Posterior vena cava (tissue), 2 donors: ENCODE results near the gene RUBCN. TPM values are rescaled to one million over a fixed set of nuclear protein-coding genes. Genes with fewer than 3 reads are reported as not detected.
A peak's percentile ranks its signal among the peaks of the same experiment; 100 is the strongest.
"Not testable (repeated sequence)": the region's sequence is repeated elsewhere in the genome, so short reads cannot be mapped to it uniquely, and the experiment has no call there.

Source experiments
- DNase-seq: peaks from one replicate; pipeline ENCODE4 v3.0.0-alpha.2; 2020; ENCODE audit warnings: low spot score
- intact Hi-C, 2 donors: fragments of 100-400 bp; cut with DNase I; formaldehyde crosslinking; loops; one replicate each; pipeline versions ENCODE4 v1.14.1 to v1.14.2; 2022 to 2023
- total RNA-seq, 2 donors: library from RNA; stranded (reverse); fragmentation: NEBNext Ultra II Directional; extraction: Animal tissue kit (Norgen Biotek cat#: 25700); gene quantifications; one replicate each; pipeline ENCODE4 v1.2.1, GENCODE V29; 2021
- donor health status: DM: yes; HTN: yes; CAD: no.
- donor health status: DM: yes; HTN: yes; CAD: no.

The RUBCN gene
- total RNA-seq, 2 donors from 2014 or later, result 22.6 to 31.2 TPM

- intact Hi-C loops, DNase-seq: not testable (repeated sequence)
These were observed 73.2 kb downstream of the RUBCN start for GRCh38 chr3:197663367-197664140.

- intact Hi-C loops, DNase-seq: not testable (repeated sequence)
These were observed 74.4 kb downstream of the RUBCN start for GRCh38 chr3:197662352-197662751.

GRCh38 chr3:197661874-197662273 lies 74.8 kb downstream of the RUBCN start:
- DNase-seq, intact Hi-C loops: not testable (repeated sequence)

- intact Hi-C loops, DNase-seq: not testable (repeated sequence)
These were observed 75.4 kb downstream of the RUBCN start for GRCh38 chr3:197661234-197661834.

- intact Hi-C loops, DNase-seq: not testable (repeated sequence)
These were observed 77.0 kb downstream of the RUBCN start for GRCh38 chr3:197659701-197660100.

- intact Hi-C loops, DNase-seq: not testable (repeated sequence)
These were observed 77.6 kb downstream of the RUBCN start for GRCh38 chr3:197659144-197659543.

- intact Hi-C loops, DNase-seq: not testable (repeated sequence)
These were observed 78.0 kb downstream of the RUBCN start for GRCh38 chr3:197658706-197659105.

GRCh38 chr3:197657541-197658292 lies 79.0 kb downstream of the RUBCN start:
- DNase-seq, intact Hi-C loops: not testable (repeated sequence)

GRCh38 chr3:197656960-197657359 lies 79.7 kb downstream of the RUBCN start:
- intact Hi-C loops, DNase-seq: not testable (repeated sequence)

- DNase-seq, intact Hi-C loops: not testable (repeated sequence)
These were observed 80.6 kb downstream of the RUBCN start for GRCh38 chr3:197656129-197656528.

GRCh38 chr3:197654998-197655330 lies 81.7 kb downstream of the RUBCN start:
- intact Hi-C loops, DNase-seq: not testable (repeated sequence)

- DNase-seq, intact Hi-C loops: not testable (repeated sequence)
These were observed 82.4 kb downstream of the RUBCN start for GRCh38 chr3:197654090-197654997.

GRCh38 chr3:197652860-197653259 lies 83.8 kb downstream of the RUBCN start:
- DNase-seq, intact Hi-C loops: not testable (repeated sequence)

GRCh38 chr3:197647649-197648048 lies 89.1 kb downstream of the RUBCN start:
- peak; percentile 81 for DNase-seq
- intact Hi-C loops, result not testable (repeated sequence)

GRCh38 chr3:197647191-197647590 lies 89.5 kb downstream of the RUBCN start:
- DNase-seq, intact Hi-C loops: not testable (repeated sequence)

GRCh38 chr3:197646294-197646693 lies 90.4 kb downstream of the RUBCN start:
- DNase-seq, result not testable (repeated sequence)

GRCh38 chr3:197637556-197637955 lies 99.1 kb downstream of the RUBCN start:
- intact Hi-C loops, DNase-seq: not testable (repeated sequence)

More at GRCh38 chr3:197646294-197646693, 90.4 kb downstream of the RUBCN start:
- intact Hi-C loops, result not testable (repeated sequence)

GRCh38 chr3:197631989-197632388 lies 104.7 kb downstream of the RUBCN start:
- DNase-seq, intact Hi-C loops: not testable (repeated sequence)

- intact Hi-C loops, DNase-seq: not testable (repeated sequence)
These were observed 105.9 kb downstream of the RUBCN start for GRCh38 chr3:197630766-197631165.
